Skeletal muscle cell (primary cell): ENCODE results near the gene SKA2.
"Not testable (repeated sequence)": the region's sequence is repeated elsewhere in the genome, so short reads cannot be mapped to it uniquely, and the experiment has no call there.

Experiments
- DNase-seq: peaks from one replicate; pipeline ENCODE4 v3.0.0-alpha.2; 2010; ENCODE audit warnings: low read depth
- H3K4me3 ChIP-seq: 2 replicates; pipeline ENCODE4 v1.5.1; 2011; ENCODE audit warnings: low read depth, mild to moderate bottlenecking, control low read depth, low read length, moderate library complexity

Gene SKA2

DNA sequence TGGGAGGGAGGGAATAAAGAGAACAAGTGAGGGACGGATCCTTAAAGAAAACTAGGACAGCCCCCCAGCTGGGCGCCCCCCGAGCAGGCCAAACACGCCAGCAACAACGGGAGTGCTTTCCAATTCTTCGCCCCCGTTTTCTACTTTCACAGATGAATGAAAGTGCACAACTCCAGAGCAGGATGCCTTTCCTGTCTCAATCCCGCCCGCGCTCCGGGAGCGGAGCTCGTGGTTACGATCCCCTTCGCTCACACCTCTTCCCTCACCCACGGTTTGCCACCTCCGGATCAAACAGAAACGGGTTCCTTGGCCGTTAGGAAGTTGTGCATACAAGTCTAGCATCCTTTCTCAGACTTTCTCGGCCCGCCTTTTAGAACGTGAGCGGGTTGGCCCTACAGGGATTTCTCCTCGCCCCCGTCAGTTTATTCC, 680 bp downstream of the SKA2 start:
- H3K4me3 ChIP-seq: peak overlapping the region; percentile 61
- no peak for DNase-seq

DNA sequence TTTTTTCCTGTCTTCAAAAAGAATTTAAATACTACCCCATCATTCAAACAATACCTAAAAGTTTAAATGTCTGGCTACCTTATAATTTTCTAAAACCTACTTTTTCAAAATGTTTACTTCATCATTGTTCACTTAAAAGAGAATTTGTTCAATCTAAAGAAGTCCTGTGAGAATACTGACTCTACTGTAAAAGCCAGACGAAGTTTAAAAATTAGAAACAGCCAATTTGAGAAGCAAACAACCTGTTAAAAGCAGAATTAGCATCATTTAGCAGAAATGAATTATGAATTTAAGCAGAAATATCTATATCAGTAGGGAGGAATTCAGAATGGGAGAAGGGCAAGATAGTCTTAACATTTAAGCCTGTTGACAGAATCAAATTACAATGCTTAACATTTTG, 2.1 kb downstream of the SKA2 start:
- H3K4me3 ChIP-seq: peak overlapping the region; percentile 61
- DNase-seq: no peak

DNA sequence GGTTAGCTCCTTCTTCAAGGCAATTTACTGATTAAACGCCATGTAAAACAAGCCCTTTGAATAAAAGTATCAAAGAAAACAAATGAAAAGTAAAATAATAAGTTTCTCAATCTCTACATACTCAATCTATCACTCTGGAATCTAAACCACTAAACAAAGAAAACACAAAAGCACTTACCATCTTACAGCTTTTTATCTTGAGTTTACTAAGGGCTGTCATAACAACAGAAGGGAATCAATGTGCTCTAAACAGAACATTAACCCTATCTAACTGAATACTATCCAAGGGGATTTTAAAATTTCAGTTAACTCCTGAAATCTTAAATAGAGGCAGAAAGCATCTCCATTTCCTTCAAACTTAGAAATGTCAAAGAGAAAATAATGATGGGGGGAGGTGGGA, 3.4 kb downstream of the SKA2 start:
- no peak overlapping the region for H3K4me3 ChIP-seq
- DNase-seq: no peak

DNA sequence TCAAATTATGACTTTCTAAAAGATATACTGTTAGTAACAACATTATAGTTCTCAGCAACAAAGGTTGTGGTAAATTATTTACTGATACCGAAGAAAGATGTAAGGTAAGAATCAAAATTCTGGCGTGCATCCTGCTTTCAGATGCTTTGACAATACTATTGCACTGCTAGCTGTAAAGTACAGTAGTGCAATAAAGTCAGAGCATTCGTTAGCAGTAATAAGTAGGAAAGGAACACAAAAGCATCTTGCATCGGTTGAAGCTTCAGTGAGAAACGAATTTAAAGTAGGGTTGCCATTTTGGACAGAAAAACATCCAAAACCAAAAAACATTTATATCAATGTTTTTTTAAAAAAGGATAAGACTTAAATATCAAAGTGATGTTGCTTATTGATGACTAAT, 4.0 kb downstream of the SKA2 start:
- no peak overlapping the region for H3K4me3 ChIP-seq

GRCh38 chr17:59149841-59150511, 5.0 kb downstream of the SKA2 start:
- DNase-seq: no peak
- no peak overlapping the region for H3K4me3 ChIP-seq

More for the DNA sequence above, 4.0 kb downstream of the SKA2 start:
- DNase-seq: no peak

DNA sequence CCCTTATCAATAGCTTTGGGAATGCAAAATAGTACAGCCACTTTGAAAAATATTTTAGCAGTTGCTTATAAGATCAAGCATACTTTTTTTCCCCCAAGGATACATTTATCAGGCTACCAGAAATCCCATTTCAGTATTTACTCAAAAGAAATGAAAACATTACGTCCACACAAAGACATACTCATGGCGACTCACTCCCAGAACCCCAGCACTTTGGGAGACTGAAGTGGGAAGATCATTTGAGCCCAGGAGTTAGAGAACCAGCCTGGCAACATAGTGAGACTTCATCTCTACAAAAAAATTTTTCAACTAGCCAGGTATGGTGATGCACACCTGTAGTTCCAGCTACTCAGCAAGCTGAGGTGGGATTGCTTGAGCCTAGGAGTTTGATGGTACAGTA, 5.9 kb downstream of the SKA2 start:
- H3K4me3 ChIP-seq: no peak overlapping the region
- DNase-seq: no peak

- no peak overlapping the region for H3K4me3 ChIP-seq
- DNase-seq: no peak
Observed at GRCh38 chr17:59145571-59146096, 9.4 kb downstream of the SKA2 start.

DNA sequence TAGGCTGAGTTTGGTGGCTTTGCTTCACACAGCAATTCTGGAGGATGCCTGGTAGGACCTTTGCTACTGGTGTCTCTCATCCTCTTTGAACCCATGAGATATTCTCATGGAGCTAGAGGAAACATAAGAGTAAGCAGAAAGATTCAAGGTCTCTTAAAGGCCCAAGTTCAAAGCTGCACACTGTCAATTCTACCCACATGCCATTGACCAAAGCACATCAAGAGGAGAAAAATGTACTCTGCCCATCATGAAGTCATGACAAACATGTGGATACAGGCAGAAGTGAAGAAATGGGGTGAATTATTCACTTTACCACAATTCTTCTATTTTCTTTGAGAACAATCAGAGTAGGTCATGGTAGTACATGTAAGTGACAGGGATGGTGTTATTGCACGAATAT, 13.1 kb downstream of the SKA2 start:
- no peak for DNase-seq
- no peak overlapping the region for H3K4me3 ChIP-seq

- H3K4me3 ChIP-seq: no peak overlapping the region
- no peak for DNase-seq
Observed at GRCh38 chr17:59139939-59140338, 15.0 kb downstream of the SKA2 start.

GRCh38 chr17:59138339-59138738, 16.6 kb downstream of the SKA2 start:
- DNase-seq: not testable (repeated sequence)

DNA sequence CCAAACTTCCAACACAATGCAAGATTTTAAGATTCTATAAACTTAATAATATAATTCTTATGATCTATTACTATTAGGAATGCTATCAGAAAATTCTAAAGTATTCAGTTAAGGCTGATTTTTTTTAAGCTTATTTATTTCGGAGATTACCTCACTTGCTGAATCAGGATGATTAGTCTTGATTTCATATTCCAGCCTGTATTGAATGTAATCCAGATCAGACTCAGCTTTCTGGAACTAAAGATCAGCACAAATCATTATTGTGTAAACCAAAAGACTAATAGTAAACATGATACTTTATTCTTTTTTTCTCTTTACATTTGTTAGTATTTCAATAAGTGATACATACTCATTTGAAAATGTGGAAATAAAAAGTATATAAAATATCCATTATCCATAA, 23.9 kb downstream of the SKA2 start:
- no peak for DNase-seq
- H3K4me3 ChIP-seq: no peak overlapping the region

More at GRCh38 chr17:59138339-59138738, 16.6 kb downstream of the SKA2 start:
- H3K4me3 ChIP-seq: not testable (repeated sequence)

DNA sequence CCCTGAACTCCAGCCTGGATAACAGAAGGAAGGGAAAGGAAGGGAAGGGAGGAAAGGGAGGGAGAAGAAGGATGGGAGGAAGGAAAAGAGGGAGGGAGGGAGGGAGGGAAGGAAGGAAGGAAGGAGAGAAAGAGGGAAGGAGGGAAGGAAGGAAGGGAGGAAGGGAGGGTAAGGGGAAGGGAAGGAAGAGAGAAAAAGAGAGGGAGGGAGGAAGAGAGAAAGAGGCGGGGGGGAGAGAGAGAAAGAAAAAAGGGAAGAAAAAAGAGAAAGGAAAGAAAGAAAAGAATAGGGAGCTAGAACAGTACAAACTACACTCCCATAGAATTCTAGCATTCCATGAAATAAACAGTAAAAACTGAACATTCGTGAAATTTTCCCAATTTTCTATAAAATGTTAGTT, 25.2 kb downstream of the SKA2 start:
- no peak overlapping the region for H3K4me3 ChIP-seq
- DNase-seq: no peak

DNA sequence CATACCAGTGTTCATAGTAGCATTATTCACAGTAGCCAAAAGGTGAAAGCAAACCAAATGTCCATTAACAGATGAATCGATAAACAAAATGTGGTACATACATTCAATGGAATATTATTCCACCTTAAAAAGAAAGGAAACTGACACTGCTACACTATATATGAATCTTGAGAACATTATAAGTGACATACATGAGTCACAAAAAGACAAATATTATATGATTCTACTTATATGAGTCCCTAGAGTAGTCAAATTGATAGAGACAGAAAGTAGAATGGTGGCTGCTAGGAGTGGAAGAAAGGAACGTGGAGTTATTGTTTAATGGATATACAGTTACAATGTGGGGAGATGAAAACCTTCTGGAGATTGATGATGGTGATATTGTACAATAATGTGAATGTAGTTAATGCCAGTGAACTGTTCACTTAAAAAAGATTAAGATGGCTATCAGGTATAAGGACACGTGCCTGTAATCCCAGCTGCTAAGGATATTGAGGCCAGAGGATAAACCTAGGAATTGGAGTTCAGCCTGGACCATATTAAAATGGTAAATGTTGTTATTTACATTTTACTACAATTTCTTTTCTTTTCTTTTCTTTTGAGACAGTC, 28.1 kb downstream of the SKA2 start:
- H3K4me3 ChIP-seq: no peak overlapping the region
- no peak for DNase-seq

- DNase-seq: no peak
- H3K4me3 ChIP-seq: no peak overlapping the region
Observed at GRCh38 chr17:59124665-59125064, 30.3 kb downstream of the SKA2 start.

- no peak overlapping the region for H3K4me3 ChIP-seq
- DNase-seq: no peak
Observed at GRCh38 chr17:59121901-59122480, 33.0 kb downstream of the SKA2 start.

DNA sequence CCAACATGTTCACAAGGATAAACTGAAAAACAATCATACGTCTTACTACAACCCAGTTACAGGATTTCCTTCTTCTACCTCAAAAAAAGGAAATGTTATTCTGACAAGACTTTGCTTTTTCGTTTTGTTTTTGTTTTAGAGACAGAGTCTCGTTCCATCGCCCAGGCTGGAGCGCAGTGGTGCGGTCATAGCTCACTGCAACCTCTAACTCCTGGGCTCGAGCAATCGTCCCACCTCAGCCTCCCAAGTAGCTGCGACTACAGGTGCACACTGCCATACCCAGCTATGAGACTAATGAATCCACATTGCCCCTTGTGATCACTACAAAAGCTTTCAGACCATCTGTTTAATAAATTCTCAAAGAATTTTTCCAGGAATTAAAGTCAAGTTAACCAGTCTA, 39.5 kb downstream of the SKA2 start:
- no peak for DNase-seq
- no peak overlapping the region for H3K4me3 ChIP-seq

- no peak for DNase-seq
- H3K4me3 ChIP-seq: no peak overlapping the region
Observed at GRCh38 chr17:59111539-59111938, 43.4 kb downstream of the SKA2 start.

- no peak overlapping the region for H3K4me3 ChIP-seq
- DNase-seq: no peak
Observed at GRCh38 chr17:59110973-59111372, 44.0 kb downstream of the SKA2 start.

DNA sequence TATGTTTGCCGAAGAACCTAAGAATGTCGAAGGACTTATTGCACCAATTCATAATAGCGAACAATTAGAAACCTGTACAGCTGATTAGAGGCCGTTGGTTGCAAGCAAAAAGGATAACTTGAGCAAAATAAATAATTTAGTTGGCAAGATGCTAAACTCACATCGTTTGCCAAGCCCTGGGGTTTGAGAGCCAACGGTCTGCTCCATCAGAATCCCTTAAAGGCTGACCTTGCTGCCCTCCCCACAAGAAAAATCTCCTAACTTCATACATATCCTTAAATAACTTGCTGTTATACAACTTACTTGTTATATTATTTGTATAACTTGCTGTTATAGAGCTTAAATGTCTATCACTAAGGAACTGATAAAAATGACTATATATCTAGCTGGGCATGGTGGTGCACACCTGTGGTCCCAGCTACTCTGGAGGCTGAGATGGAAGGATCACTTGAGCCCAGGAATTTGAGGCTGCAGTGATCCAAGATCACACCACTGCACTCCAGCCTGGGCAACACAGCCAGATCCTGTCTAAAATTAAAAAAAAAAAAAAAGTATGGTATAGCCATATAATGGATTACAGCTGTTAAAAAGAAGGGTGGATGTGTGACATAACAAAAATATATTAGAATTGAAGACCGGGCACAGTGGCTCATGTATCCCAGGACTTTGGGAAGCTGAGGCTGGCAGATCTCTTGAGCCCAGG, 46.4 kb downstream of the SKA2 start:
- DNase-seq: no peak
- no peak overlapping the region for H3K4me3 ChIP-seq

GRCh38 chr17:59107306-59107670, 47.7 kb downstream of the SKA2 start:
- H3K4me3 ChIP-seq: peak overlapping the region; percentile 90
- DNase-seq: no peak
